D341Med (cell line): ENCODE results near the gene PRIMPOL.
"Not testable (repeated sequence)": the region's sequence is repeated elsewhere in the genome, so short reads cannot be mapped to it uniquely, and the experiment has no call there.

Experiments
- DNase-seq: peaks from one replicate; pipeline ENCODE4 v3.0.0; 2012; ENCODE audit warnings: low spot score

PRIMPOL gene

GRCh38 chr4:184641022-184641421, 8.5 kb upstream of the PRIMPOL start:
- no peak for DNase-seq

- DNase-seq: no peak
Measured at GRCh38 chr4:184641451-184641850, 8.1 kb upstream of the PRIMPOL start.

GRCh38 chr4:184643731-184644130, 5.8 kb upstream of the PRIMPOL start:
- DNase-seq: no peak

GRCh38 chr4:184644553-184645307, 4.8 kb upstream of the PRIMPOL start:
- DNase-seq: no peak

GRCh38 chr4:184645904-184646610, 3.5 kb upstream of the PRIMPOL start:
- no peak for DNase-seq

GRCh38 chr4:184647266-184648053, 2.1 kb upstream of the PRIMPOL start:
- no peak for DNase-seq

GRCh38 chr4:184648054-184648312, 1.6 kb upstream of the PRIMPOL start:
- DNase-seq: no peak

GRCh38 chr4:184648313-184649025, 1.1 kb upstream of the PRIMPOL start:
- peak; percentile 69 for DNase-seq

GRCh38 chr4:184649971-184650855, 675 bp downstream of the PRIMPOL start:
- DNase-seq: peak; percentile 46

GRCh38 chr4:184651899-184652298, 2.4 kb downstream of the PRIMPOL start:
- DNase-seq: no peak

- not testable (repeated sequence) for DNase-seq
Measured at GRCh38 chr4:184652681-184653080, 3.1 kb downstream of the PRIMPOL start.

- DNase-seq: no peak
Measured at GRCh38 chr4:184653650-184654049, 4.1 kb downstream of the PRIMPOL start.

GRCh38 chr4:184655889-184656869, 6.6 kb downstream of the PRIMPOL start:
- DNase-seq: no peak

- no peak for DNase-seq
Measured at GRCh38 chr4:184657144-184657543, 7.6 kb downstream of the PRIMPOL start.

GRCh38 chr4:184657820-184658219, 8.3 kb downstream of the PRIMPOL start:
- DNase-seq: not testable (repeated sequence)

- DNase-seq: no peak
Measured at GRCh38 chr4:184660978-184661377, 11.4 kb downstream of the PRIMPOL start.

- DNase-seq: no peak
Measured at GRCh38 chr4:184662236-184662635, 12.7 kb downstream of the PRIMPOL start.

GRCh38 chr4:184664445-184665210, 15.1 kb downstream of the PRIMPOL start:
- peak; percentile 52 for DNase-seq

GRCh38 chr4:184666670-184667069, 17.1 kb downstream of the PRIMPOL start:
- no peak for DNase-seq
